Activated CD4-positive, alpha-beta T cell treated with anti-CD3 and anti-CD28 coated beads, Interleukin-10, Interleukin-2, amounts not matched to agents 100 ng/mL and 50 ng/mL, durations not matched to agents 16 hours and 8 hours (primary cell): ENCODE measurements around the gene FREM2.

Experiments used
- DNase-seq: peaks from one replicate; pipeline ENCODE4 v3.0.0-alpha.2; 2020

FREM2 gene

DNA sequence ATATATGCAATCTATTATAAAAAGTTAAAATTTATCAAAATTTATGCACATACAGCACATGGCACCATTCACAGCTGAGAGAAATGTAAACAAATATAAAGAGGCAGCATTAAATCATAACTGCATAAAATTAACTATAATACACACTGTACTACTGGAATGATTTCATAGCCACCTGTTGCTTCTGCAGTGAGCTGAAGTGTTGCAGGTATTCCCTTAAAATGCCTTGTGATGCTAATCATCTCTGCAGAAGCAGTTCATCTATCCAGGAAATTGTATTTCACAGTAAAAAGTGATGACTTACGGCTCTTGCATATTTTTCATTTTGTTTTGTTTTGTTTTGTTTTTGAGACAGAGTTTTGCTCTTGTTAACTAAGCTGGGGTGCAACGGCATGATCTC is 221.7 kb downstream of the FREM2 start:
- DNase-seq: no peak

DNA sequence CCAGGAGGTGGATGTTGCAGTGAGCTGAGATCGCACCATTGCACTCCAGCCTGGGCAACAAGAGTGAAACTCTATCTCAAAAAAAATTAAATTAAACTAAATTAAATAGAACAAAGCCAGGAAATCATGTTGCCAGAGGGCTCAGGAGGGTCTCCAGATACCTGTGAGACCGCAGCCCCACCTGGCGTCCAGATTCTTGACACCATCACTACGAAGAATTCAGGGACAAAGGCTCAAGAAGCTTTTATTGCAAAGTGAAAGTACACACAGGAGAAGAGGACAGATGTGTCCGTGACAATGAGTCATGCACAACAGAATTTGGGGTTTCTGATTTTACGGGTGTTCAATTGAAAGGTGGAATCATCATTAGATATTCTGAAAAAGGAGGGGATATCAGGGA is 227.2 kb downstream of the FREM2 start:
- DNase-seq: no peak

- no peak for DNase-seq
Measured at GRCh38 chr13:38921081-38921480, 234.2 kb downstream of the FREM2 start.

DNA sequence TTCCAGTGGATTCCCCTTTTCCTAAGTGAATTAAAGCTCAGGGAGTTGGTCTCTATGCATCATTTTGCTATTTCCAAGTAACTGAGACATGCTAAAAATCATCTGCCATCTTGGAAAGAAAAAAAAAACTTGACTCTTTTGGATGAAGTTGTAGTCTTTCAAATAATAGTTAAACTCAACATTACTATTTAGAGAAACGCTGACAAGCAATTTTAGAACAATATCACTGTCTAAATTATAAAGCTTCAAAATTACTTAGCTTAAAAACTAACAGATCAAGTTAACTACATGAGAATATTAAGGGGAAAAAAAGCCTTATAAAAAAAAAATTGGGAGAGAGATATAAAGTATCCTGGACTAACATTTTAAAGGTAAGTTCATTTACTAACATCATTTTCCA is 235.3 kb downstream of the FREM2 start:
- DNase-seq: no peak

- no peak for DNase-seq
Measured at GRCh38 chr13:38933786-38934185, 246.9 kb downstream of the FREM2 start.
